GM21423 (cell line): ENCODE results near the gene ITPK1.

ENCODE experiments used
- ATAC-seq: cut with Tn5 transposase; IDR thresholded peaks from one replicate; pipeline ENCODE4 v1.9.1; 2021; ENCODE audit warnings: mild to moderate bottlenecking, moderate library complexity; ENCODE audit not compliant: unreplicated experiment

ITPK1 gene

DNA sequence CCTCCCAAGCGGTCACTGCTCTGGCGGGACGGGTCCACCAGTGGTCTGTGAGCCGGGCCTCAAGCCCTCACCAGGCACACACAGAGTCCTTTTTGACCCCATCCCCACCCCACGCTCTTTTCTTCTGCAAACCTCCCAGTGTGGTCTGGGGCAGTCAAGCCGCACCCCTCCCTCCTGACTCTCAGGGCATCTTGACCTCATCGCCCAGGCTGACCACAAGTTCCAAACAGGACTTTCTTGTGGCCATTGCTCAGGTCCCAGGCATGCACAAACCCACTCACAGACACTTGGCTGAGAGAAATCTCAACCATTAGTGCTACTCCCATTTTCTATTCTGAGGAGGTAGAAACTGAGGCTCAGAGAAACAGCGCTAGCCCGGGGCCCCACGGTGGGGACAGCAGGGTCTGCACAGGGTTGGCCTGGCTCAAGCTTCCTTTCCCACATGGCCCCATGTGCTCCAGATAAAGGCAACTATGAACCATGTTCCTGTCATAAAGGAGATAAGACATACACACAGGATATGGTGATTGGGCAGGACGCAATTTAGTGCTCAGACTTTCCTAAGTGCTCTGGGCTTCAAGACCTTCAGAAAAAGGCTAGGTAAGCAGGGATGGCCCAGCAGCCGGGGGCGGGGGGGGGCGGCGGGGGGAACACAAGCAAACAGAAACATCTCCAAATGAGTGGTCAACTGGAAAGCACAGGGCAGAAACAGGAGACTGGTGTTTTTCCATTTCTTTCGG lies 69.6 kb downstream of the ITPK1 start:
- no peak for ATAC-seq

DNA sequence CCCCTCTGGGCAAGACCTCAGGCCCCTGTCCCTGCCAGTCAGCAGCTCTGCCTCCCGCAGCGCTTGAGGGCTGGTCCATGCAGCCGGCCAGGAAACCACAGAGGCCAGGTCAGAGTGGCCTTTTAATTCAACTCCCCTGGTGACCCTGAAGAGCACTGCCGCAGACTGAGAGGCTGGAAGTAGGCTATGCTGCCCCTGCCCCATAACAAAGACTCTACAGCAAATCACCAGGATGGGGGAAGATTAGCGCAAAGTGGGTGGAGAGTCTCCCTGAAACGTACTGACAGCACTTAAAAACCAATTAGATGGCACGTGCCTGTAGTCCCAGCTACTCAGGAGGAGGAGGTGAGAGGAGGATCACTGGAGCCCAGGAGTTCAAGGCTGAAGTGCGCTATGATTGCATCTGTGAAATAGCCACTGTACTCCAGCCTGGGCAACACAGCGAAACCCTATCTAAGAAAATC lies 70.5 kb downstream of the ITPK1 start:
- ATAC-seq: no peak

DNA sequence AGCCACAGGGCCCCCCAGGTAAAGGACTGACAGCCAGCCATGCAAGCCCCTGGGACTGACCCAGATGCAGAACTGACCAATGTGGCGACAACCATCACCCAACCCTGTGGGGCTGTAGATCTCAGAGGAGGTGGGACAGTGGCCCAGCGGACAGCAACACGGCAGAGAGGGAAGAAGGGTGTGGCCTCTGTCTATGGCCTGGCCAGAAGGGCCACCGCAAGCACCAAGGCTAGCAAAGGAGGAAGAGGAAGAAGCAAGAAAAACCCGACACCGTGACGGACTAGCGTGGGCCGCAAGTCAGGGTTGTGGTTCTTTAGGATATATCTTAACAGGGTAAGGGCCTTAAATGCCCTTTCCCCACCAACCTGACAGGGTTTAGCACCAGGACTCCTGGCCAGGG lies 71.2 kb downstream of the ITPK1 start:
- ATAC-seq: no peak

DNA sequence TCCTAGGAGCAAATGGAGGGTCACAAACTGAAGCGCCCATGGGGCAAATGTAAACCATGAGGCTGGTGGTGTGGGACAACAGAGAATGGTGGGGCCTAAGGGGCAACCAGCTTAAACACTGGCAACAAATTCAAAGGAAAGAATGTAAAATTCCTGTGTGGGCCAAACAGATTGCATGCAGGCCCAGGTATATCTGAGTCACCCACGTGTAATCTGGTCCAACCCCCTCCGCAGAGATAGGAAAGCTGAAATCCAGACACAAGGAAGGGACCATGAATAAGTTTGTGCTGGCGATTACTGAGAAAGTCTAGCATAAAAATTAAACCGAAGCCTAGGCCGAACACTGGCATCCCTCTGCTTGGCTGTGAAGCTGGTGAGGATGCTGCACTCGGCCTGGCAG lies 71.6 kb downstream of the ITPK1 start:
- no peak for ATAC-seq

DNA sequence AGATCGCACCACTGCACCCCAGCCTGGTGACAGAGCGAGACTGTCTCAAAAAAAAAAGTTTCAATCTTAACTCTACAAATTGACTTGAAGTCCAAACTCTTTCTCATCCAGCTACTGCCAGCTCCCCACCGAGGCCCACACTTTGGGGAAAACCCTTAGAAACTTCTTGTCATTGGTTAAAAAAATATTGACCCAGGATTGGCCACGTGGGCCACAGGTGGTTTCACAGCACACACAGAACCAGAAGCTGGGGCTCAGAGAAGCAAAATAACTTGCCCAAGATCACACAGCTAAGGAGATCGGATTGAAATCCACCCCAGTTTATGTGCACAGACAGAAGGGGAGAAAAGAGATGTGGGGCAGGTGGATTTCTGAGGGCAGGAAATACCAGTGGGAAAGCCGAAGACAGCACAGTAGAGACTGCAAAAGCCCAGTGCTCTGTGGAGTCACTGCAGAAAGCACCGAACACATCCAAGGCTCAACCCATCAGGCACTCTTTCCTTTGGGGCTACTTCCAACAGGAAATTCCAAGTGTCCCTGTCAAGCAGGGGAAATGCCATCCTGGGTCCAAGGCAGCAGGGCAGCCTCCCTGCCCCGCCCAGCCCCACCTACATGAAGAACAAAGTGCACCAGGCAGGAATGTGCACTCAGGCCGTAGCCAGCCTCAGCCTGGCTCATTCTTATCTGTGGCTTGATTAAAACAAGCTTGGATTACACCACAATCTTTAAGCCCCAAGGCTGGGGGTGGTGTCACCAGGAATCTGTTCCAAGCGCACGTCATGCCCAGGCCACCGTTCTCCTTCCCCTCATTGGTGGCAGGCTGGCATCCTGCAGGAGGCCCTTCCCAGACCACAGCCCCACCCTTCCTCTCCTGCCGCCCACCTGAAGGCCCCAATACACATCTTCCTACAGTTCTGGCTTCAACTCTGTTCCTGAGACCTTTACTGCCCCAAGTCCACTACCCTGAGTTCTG lies 72.5 kb downstream of the ITPK1 start:
- ATAC-seq: no peak

DNA sequence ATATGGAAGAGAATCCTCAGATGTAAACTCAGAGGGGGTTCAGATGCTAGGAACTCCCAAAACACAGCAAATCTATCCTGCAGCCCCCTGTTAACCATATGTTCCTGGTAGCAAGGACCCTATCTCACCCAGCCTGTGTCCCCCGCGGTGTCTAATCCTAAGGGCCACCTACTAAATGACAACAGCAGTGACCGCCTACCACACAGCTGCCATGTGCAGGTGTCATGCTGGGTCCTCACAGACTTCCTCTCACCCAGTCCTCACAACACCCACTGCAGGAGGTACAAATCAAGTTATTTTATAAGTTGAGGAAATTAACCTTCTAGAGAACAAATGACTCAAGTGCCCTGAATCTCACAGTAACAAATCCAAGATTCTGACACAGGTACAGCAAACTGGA lies 73.9 kb downstream of the ITPK1 start:
- no peak for ATAC-seq

DNA sequence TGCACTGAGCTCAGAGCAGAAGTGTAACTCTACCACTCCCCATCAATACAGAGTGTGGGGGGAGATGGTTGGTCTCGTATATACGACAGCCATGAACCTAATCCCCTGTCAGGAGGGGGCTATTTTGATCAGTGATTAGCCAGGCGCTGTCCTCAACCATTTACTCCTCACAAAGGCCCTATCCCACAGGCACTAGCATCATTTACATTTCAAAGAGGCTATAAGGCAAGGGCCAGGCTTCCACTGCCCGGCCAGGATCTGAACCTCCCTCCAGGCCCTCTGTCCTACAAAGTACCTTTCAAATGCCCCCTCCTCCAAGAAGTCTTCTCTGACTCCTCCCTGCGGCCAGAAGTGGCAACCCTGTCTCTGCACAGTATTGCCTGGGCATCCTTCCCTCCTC lies 74.7 kb downstream of the ITPK1 start:
- no peak for ATAC-seq

DNA sequence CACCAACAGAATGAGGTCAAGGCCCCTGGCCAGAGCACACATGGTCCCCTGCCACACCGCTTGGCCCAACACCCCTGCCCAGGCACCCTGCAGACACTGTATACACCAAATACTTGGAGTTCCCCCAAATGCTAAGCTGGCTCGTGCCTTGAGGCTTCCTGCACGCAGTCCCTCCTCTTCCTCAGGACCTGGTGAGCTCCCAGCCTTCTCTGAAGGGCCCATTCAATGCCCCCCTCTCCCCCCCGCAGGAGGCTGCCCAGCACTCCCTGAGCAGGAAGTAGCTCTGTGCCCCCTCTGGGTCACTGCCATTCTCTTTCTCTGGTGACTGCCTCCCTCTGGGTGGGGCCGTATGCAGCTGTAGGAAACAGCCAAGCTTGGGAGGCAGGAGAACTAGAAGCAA lies 75.3 kb downstream of the ITPK1 start:
- no peak for ATAC-seq

DNA sequence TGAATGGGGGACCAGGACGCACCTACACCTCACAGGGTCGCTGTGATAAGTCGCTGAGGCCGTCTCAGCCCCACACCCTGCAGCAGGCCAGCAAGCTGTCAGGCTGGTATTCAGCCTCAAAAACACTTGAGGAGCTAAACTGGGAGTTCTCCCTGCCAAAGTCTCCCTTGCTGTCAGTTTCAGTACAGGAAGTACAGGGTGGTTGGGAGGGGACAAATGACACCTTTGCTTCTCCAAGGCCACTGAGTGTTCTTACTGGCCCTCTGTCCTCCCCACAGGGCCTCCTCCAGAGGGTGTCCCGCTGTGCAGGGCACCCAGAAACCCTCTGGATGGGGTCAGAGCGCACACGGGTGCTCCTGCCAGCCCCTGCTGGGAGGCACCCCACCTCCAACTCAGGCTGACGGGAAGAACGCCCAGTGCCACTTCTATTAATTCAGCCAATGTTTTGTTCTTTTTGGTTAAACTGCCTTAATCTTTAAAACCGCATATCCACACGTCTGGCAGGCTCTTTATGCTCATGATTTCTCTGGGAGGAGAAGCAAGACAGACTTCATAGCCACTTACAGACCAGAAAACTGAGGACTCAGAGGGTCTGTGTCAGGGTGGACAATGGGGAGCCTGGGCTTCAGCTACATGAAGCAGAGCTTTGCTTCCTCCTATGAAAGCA lies 75.9 kb downstream of the ITPK1 start:
- ATAC-seq: no peak

DNA sequence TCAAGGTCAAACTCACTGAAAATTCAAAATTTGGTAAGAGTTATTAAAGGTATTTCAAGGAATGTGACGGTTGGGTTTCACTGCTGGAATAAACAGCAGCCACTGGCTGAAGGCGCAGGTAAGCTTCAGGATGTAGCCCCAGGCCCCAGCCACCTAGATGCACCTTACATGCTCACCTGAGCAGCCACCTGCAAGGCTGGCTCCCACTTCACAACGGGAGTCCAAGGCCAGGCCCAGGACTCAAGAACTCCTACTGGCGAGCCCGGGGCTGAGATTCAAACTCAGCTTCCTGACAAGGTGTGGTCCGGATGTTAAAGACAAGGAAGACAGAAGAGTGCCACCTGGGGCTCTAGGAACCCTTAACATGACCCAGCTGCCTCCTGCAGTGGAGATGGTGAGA lies 78.4 kb downstream of the ITPK1 start:
- no peak for ATAC-seq

DNA sequence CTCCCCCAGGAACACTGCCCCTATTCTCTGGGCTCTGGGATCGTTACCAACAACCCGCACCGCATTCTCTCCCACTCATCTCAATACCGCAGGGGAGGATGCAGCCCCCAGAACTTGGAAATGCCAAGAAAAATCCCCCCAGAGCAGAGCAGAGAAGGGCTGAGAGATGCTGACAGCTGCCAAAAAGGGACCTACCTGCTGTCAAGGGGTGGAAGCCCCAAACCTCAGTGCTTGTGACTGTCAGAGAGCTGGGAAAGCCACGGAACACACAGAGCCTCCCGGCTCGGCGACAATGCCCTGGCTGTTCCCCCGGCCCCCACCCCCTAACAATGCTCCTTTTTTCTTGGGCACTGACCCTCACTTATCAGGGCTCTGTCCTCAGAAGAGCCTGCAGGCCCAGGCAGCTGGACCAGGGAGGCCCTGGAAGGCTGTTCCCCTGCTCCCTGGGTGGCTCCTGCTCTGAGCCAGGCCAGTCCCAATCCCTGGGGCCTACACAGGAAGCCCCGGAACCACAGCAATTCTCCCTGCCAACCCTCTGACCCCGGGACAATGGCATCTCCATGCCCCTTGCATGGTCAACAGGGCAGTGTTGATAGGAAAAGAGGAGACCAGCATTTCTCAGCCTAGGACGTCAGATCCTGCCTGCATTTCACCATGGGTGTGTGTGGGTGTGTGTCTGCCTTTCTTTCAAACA lies 78.9 kb downstream of the ITPK1 start:
- ATAC-seq: no peak

DNA sequence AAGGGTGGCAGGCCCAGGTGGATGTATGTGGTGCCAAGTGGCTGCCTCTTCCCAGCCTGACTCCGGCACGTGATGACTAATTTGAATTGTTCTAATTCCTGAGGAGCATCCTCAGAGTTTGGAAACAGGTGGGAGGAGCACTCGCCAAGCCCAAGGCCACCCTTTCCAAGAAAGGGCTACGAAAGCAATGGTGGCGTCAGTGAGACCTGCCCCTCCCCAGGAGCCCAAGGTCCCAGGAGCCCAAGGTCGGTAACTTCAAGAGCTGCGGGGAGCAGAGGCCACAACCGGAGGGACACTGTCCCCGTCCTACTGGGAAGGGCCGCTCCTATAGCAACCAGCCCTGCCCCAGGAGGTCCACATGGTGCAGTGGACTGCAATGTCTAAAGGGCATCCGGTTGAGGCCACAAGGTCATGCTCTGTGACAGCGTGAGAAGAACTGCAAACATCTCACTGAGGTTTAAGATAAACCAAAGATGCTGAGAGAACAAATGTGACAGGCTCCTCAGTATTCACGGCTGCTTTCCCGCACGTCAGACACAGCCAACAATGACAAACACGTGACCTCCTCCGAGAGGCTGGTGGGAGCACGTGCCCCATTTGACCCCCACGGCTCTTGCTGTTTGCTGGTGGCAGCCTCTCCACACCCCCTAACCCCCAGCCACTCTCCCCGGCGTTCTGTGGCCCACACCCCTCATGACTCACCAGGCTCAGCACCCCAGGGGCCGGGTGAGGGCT lies 79.6 kb downstream of the ITPK1 start:
- no peak for ATAC-seq

DNA sequence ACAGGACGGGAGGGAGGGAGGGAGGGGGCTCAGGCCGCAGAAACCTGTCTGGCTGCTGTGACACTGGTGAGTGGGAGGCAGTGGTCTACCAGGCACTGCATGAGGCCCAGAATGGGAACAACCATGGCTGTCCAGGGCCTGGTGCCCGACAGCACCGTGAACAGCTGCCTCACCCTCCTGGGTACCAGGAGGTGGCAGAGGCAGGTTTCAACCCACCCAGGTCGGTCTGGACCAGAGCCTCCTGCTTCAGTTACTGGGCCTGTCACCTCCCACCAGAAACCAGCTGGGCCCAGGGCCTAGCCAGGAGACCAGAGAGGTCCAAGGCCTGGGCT lies 80.2 kb downstream of the ITPK1 start:
- no peak for ATAC-seq

DNA sequence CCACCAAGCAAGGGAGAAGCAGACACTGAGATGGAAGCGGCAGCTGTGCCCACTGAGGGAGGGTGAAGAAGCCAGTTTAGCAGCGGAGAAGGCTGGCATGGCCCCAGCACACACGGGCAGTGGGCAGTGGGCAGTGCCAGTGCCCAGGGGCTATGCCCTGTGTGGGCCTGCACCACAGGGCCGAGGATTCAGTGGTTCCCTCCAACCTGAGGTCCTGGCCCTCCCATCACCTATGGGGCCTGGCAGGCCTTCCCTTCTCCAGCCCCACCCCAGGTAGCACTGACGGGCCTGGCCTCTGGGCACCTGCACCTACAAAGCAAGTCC lies 81.1 kb downstream of the ITPK1 start:
- no peak for ATAC-seq

DNA sequence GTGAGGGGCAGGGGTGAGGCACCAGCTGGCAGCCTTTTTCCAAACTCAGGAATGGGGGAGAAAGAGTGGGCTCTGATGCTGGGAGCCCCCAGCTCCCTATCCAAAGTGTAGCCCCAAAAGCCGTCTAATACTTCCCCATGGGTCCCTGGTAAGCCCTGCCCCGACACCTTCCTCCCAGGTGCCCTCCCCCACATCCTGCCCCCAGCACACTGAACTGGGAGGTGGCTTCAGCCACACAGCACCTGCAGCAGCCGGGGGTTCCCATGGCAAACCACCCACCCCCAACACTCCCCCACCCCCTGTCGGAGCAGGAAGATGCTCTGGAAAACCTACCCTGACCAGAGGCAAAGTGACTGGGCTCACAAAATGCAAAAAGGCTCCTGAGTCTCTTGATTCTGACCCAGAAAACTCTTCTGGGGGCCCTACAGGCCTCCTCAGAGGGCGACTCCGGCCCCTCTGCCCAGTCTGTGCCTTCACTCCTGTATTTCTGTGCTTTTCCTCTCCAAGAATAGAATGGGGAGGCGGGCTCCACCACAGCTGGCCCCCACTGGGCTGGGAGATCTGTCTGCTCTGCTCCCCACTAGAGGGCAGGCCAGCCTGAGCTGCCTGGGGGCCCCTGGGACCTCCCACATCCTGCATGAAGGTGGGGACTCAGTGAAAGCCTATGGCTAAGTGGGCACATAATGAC lies 81.6 kb downstream of the ITPK1 start:
- peak; percentile 61 for ATAC-seq

DNA sequence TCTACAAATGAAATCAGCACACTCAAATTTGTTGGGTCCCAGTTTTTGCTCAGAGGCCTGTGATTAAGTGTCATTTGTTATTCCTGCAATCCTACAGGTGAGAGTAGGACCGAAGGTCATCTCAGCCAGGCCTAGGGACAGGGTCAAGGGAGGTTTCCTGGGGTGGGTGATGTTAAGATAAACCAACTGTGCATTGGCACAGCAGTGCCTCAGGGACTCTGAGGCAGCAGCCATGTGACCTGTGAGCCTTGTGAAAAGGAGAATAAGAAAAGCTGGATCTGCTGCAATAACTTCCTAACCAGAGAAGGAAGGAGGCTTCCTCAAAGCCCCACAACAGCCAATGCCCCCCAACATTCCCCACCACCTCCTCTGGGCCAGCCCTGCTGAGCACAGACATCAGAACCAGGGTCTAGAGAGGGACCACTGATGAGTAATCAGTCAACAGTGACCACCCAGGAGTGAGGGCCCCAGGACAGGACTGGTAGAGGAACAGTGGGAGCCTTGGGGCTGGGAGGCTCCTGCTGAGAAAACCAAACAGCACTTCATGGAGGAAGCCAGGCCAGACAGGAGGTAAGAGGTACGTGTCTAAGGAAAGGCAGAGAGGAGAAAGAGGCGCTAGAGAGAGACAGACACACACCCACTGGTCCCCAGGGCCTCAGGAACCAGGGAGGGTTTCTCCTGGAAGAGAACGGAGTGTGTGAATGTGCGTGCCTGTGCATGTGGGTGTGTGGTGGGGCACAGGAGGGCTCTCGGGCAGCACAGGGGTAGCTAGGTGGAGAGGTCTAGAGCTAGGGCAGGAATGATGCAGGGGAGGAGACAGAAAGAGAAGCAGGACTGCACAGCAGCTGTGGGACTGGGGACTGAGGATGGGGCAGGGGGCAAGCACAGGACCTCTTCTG lies 82.4 kb downstream of the ITPK1 start:
- ATAC-seq: peak; percentile 2

DNA sequence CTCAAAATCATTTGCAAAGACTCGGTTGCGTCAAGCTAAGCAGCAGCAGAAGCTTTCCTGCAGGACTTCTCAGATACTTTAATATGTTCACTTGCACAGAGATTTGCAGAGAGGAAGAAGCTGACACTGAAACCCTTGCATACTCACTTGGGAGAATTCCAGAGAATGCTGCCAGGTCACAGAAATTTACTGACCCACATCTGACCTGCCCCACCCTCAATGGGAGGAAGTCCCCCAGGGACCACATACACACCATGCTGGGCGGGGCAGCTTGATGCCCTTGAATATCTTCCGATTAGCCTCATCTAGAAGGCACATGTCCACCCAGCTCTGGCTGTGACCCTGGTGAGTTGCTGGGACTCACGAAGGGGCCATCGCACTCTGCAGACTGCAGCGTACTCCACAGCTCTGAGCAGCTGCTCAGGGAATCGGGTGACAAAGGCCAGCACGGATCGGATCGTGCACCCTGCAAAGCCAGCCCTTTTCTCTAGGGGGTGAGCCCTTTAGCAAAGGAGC lies 83.2 kb downstream of the ITPK1 start:
- ATAC-seq: no peak

DNA sequence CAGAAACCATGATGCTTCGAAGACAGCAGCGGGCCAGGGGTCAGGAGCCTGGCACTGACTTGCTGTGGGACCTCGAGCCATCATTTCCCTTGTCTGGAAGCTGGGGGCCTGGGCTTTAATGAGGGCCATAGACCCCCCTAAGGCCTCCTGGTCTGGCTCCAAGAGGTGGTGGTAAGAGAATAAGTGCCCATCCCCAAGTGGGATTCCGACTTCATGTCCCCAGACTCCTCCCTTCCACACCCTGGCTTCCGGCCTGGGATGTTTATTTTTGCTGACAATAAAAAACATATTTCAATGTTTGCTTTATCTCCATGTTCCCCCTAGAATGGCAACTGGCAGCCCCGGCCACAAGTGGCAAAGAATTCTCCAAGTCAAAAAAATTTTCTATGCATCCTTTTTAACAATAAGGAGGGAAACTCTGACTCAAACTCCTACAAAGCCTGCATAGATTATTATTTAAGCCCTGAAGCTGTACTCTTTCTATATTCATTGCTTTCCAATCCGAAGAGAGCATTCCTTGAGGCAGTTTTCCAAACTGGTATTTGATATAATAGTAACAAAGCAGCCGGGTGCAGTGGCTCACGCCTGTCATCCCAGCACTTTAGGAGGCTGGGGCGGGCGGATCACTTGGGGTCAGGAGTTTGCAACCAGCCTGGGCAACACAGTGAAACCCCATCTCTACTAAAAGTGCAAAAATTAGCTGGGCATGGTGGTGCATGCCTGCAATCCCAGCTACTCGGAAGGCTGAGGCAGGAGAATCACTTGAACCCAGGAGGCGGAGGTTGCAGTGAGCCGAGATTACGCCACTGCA lies 84.0 kb downstream of the ITPK1 start:
- ATAC-seq: no peak
